Natural killer cell (primary cell): ENCODE measurements around the gene WASF2. TPM values are rescaled to one million over a fixed set of nuclear protein-coding genes. Genes with fewer than 3 reads are reported as not detected.

Source experiments
- ATAC-seq, 3 donors: fragments of 150-1000 bp in 2 of 3; fragments of 200-7000 bp in 1 of 3; cut with Tn5 transposase; 1 replicate in 1 of 3; 2 replicates in 2 of 3; pipeline ENCODE4 v1.10.0; 2021; ENCODE audit warnings: mild to moderate bottlenecking in 2 of 3, moderate library complexity in 2 of 3
- DNase-seq, 2 donors: peaks; one replicate each; pipeline versions ENCODE4 v3.0.0 to v3.0.0-alpha.2; 2013 to 2021; ENCODE audit warnings: mixed read lengths in 1 of 2
- H3K27ac ChIP-seq: one replicate; pipeline ENCODE4 v1.5.1; 2013; ENCODE audit warnings: mild to moderate bottlenecking, low read length
- H3K27me3 ChIP-seq: one replicate; pipeline ENCODE4 v1.6.1; 2013; ENCODE audit warnings: low read length; ENCODE audit not compliant: control insufficient read depth, insufficient read depth
- H3K36me3 ChIP-seq: one replicate; pipeline ENCODE4 v1.6.1; 2013; ENCODE audit warnings: low read length; ENCODE audit not compliant: control insufficient read depth, insufficient read depth
- H3K4me1 ChIP-seq: one replicate; pipeline ENCODE4 v1.6.1; 2013; ENCODE audit warnings: low read length; ENCODE audit not compliant: control insufficient read depth, insufficient read depth
- H3K4me3 ChIP-seq: one replicate; pipeline ENCODE4 v1.5.1; 2013; ENCODE audit warnings: low read length
- H3K9me3 ChIP-seq: one replicate; pipeline ENCODE4 v1.6.1; 2013; ENCODE audit warnings: low read length; ENCODE audit not compliant: control insufficient read depth, insufficient read depth
- H3K27ac Mint-ChIP-seq, 2 donors: one replicate each; pipeline ENCODE4 v1.8.0; 2022; ENCODE audit warnings: mild to moderate bottlenecking in 2 of 2, mixed read lengths in 2 of 2, moderate library complexity in 1 of 2
- H3K27me3 Mint-ChIP-seq, 2 donors: one replicate each; pipeline ENCODE4 v1.8.0; 2022; ENCODE audit warnings: low read depth in 2 of 2, mixed read lengths in 2 of 2
- H3K36me3 Mint-ChIP-seq: one replicate; pipeline ENCODE4 v1.8.0; 2022; ENCODE audit warnings: mixed read lengths
- H3K4me1 Mint-ChIP-seq, 2 donors: one replicate each; pipeline ENCODE4 v1.8.0; 2022; ENCODE audit warnings: mixed read lengths in 2 of 2
- H3K4me3 Mint-ChIP-seq: one replicate; pipeline ENCODE4 v1.8.0; 2022; ENCODE audit warnings: mild to moderate bottlenecking, moderate library complexity, mixed read lengths
- H3K9me3 Mint-ChIP-seq, 2 donors: one replicate each; pipeline ENCODE4 v1.8.0; 2022; ENCODE audit warnings: mixed read lengths in 2 of 2
- CTCF ChIP-seq: fragments of 200-600 bp; IDR thresholded peaks from one replicate; pipeline ENCODE4 v1.8.0; 2022; ENCODE audit warnings: antibody characterized with exemption
- WGBS: methylation state at CpG from one replicate; pipeline ENCODE4 v1.1.7; 2013; ENCODE audit warnings: missing lambda C conversion rate; ENCODE audit not compliant: insufficient coverage; 5-methylcytosine and 5-hydroxymethylcytosine counted together
- intact Hi-C: fragments of 100-400 bp; cut with micrococcal nuclease; formaldehyde crosslinking; loops from one replicate; pipeline ENCODE4 v1.14.2; 2022
- total RNA-seq, 4 donors: library from RNA; stranded (reverse); fragments of 120-200 nt in 1 of 4; gene quantifications; one replicate each; pipeline versions ENCODE4 v1.2.3 to v1.2.4, GENCODE V29; 2013 to 2022

Gene WASF2
- total RNA-seq, 3 donors from 2014 or later (not counting 1 experiment from before 2014, with no cell fraction given), result 137 to 153 (median 143) TPM

- intact Hi-C loops, result loop anchor here (2.0 to 5.0 kb wide), 2 partner anchors 204 to 260 kb away; no protein-coding TSS in a partner anchor
- H3K4me3 Mint-ChIP-seq, result peak overlapping the region; percentile 77
- DNase-seq, result peak; percentile 59 to 63
- TF ChIP-seq CTCF, result peak; percentile 5
- H3K27ac Mint-ChIP-seq, result peak overlapping the region; percentile 86 to 94
- Histone ChIP-seq H3K27me3 (no peaks in the 10 kb centered on the region), H3K4me1 (peaks cover 41% of the 10 kb centered on the region), H3K4me3 (peak overlapping the region; percentile 9), H3K27ac (peak overlapping the region; percentile 74), H3K36me3 (peaks cover 15% of the 10 kb centered on the region), H3K9me3 (no peaks in the 10 kb centered on the region)
- no peaks in the 10 kb centered on the region for H3K9me3 Mint-ChIP-seq
- peaks cover 33 to 41% of the 10 kb centered on the region in 2 donors for H3K4me1 Mint-ChIP-seq
- 15% methylated on average over 24 of the region's 24 CpGs for WGBS
- no peaks in the 10 kb centered on the region for H3K27me3 Mint-ChIP-seq
- peak; percentile 86 to 89 (median 88) for ATAC-seq
- no peaks in the 10 kb centered on the region for H3K36me3 Mint-ChIP-seq
These were observed 86.8 kb downstream of the WASF2 start for GRCh38 chr1:27403065-27403726.

DNA sequence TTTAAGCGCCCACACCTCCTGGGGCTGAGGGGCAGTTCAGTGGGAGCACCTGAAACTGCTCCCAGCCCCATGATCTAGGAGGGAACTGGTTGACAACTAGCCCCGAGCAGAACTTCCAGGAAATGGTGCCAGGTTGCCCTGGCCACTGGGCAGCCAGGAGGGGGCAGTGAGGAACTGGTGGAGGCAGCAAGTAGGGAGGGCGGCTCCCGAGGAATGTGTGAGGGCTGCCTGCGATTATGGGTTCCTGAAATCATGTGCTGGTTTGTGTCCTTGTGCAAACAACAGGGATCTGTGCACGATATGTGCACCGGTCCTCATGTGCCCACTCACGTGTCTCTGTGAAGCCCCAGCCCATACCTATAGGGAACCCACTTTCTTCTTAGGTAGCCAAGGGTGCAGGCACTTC lies 87.6 kb downstream of the WASF2 start:
- DNase-seq, result peak in 1 of 2 donors; percentile 39

GRCh38 chr1:27400963-27401341 lies 89.0 kb downstream of the WASF2 start:
- intact Hi-C loops, result loop anchor here (5.0 kb wide), 1 partner anchor 206 kb away; no protein-coding TSS in a partner anchor

More for the DNA sequence above, 87.6 kb downstream of the WASF2 start:
- peak overlapping the region; percentile 74 for H3K27ac ChIP-seq
- intact Hi-C loops, result loop anchor here (2.0 to 5.0 kb wide), 2 partner anchors 205 to 260 kb away; no protein-coding TSS in a partner anchor
- H3K4me1 ChIP-seq, result peaks cover 41% of the 10 kb centered on the region
- H3K4me3 Mint-ChIP-seq, result no peak overlapping the region
- TF ChIP-seq CTCF, result no peak
- H3K27me3 Mint-ChIP-seq, result no peaks in the 10 kb centered on the region
- no peaks in the 10 kb centered on the region for H3K36me3 Mint-ChIP-seq
- ATAC-seq, result no peak
- no peaks in the 10 kb centered on the region for H3K9me3 ChIP-seq
- H3K9me3 Mint-ChIP-seq, result no peaks in the 10 kb centered on the region
- H3K27ac Mint-ChIP-seq, result peak overlapping the region; percentile 86 to 94
- H3K27me3 ChIP-seq, result no peaks in the 10 kb centered on the region
- no peak overlapping the region for H3K4me3 ChIP-seq
- WGBS, result 45% methylated on average over 8 of the region's 8 CpGs
- peaks cover 6% of the 10 kb centered on the region for H3K36me3 ChIP-seq
- H3K4me1 Mint-ChIP-seq, result peaks cover 33 to 41% of the 10 kb centered on the region in 2 donors

More at GRCh38 chr1:27400963-27401341, 89.0 kb downstream of the WASF2 start:
- Histone ChIP-seq H3K36me3 (no peaks in the 10 kb centered on the region), H3K4me1 (peaks cover 36% of the 10 kb centered on the region), H3K9me3 (no peaks in the 10 kb centered on the region), H3K27me3 (no peaks in the 10 kb centered on the region), H3K4me3 (no peak overlapping the region), H3K27ac (no peak overlapping the region)
- Mint-ChIP-seq H3K4me3 (no peak overlapping the region), H3K4me1 (peaks cover 33 to 41% of the 10 kb centered on the region in 2 donors), H3K36me3 (no peaks in the 10 kb centered on the region), H3K9me3 (no peaks in the 10 kb centered on the region), H3K27me3 (no peaks in the 10 kb centered on the region), H3K27ac (peak overlapping the region in 1 of 2 donors; percentile 31)
- DNase-seq, result no peak
- over 99% methylated on average over 5 of the region's 5 CpGs for WGBS
- no peak for ATAC-seq
- TF ChIP-seq CTCF, result no peak
